NCI-H446 (cell line): Measurements from ENCODE around the gene OSBPL5.

Source experiments
- DNase-seq, 2 experiments: peaks; one replicate each; lab custom pipeline; 2025; lab: John Stamatoyannopoulos, UW

Gene OSBPL5, protein sequence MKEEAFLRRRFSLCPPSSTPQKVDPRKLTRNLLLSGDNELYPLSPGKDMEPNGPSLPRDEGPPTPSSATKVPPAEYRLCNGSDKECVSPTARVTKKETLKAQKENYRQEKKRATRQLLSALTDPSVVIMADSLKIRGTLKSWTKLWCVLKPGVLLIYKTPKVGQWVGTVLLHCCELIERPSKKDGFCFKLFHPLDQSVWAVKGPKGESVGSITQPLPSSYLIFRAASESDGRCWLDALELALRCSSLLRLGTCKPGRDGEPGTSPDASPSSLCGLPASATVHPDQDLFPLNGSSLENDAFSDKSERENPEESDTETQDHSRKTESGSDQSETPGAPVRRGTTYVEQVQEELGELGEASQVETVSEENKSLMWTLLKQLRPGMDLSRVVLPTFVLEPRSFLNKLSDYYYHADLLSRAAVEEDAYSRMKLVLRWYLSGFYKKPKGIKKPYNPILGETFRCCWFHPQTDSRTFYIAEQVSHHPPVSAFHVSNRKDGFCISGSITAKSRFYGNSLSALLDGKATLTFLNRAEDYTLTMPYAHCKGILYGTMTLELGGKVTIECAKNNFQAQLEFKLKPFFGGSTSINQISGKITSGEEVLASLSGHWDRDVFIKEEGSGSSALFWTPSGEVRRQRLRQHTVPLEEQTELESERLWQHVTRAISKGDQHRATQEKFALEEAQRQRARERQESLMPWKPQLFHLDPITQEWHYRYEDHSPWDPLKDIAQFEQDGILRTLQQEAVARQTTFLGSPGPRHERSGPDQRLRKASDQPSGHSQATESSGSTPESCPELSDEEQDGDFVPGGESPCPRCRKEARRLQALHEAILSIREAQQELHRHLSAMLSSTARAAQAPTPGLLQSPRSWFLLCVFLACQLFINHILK

DNA sequence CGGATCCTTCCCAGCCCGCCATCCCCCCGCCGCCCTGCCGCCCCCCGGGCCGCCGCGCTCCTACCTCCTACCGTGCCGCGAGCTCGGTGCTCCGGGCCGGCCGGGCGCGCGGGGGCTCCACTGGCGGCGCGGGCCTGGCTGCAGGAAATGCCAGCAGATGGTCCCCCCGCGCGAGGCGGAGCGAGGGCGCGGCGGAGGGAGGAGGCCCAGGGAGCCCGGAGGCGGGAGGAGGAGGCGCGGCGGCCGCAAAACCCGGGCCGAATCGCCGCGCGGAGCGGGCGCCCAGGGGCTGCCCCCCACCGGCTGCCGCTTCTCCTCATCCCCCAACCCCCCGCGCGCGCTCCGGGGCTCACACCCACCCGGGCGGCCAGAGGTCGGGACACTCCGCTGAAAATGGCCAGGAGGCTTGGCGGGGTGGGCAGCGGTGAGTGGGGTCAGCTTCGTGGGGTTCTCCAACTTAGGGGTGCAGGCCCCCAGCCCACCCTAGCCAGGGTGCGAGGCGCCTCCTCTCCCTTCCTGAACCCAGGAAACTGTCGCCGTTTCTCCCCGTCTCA, at the start of gene OSBPL5:
TSS of gene OSBPL5 (minus strand) at position 159 of the 554 bp plus-strand sequence. CDS start 36,162 bp downstream, outside the sequence.
- peak; percentile 30 to 77 for DNase-seq

GRCh38 chr11:3214420-3214699, 49.2 kb upstream of the OSBPL5 start:
- no peak for DNase-seq

GRCh38 chr11:3213659-3214419, 48.7 kb upstream of the OSBPL5 start:
- no peak for DNase-seq

DNA sequence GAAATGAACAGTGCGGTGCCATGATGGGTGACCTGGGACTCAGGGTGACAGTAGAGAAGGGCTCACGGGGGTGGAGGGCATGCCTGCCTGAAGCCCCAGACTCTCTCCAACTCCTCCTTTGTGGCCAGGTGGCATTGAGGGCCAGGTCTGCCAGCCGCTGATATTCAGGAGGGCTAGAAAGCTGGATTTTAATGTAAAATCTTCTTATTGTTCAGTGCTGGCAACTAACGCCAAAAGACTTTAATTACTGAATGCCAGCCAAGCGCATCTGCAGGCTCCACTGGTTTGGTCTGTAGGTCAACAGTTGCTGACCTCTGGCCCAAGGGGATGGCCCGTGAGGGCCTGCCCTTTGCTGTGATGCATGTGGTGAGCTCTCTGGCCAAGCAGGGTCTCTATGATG, 43.2 kb upstream of the OSBPL5 start:
- peak; percentile 22 to 69 for DNase-seq

GRCh38 chr11:3207526-3208189, 42.5 kb upstream of the OSBPL5 start:
- peak; percentile 49 to 94 for DNase-seq

DNA sequence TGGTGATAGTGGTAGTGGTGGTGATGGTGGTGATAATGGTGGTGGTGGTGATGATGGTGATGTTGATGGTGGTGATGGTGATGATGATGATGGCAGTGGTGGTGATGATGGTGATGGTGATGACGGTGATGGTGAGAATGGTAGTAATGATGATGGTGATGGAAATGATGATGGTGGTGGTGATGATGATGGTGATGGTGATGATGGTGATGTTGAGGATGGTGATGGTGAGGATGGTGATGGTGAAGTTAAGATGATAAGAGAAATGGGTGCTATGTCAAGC, 41.8 kb upstream of the OSBPL5 start:
- no peak for DNase-seq

- DNase-seq, result no peak
Observed at GRCh38 chr11:3206156-3206921, 41.2 kb upstream of the OSBPL5 start.

DNA sequence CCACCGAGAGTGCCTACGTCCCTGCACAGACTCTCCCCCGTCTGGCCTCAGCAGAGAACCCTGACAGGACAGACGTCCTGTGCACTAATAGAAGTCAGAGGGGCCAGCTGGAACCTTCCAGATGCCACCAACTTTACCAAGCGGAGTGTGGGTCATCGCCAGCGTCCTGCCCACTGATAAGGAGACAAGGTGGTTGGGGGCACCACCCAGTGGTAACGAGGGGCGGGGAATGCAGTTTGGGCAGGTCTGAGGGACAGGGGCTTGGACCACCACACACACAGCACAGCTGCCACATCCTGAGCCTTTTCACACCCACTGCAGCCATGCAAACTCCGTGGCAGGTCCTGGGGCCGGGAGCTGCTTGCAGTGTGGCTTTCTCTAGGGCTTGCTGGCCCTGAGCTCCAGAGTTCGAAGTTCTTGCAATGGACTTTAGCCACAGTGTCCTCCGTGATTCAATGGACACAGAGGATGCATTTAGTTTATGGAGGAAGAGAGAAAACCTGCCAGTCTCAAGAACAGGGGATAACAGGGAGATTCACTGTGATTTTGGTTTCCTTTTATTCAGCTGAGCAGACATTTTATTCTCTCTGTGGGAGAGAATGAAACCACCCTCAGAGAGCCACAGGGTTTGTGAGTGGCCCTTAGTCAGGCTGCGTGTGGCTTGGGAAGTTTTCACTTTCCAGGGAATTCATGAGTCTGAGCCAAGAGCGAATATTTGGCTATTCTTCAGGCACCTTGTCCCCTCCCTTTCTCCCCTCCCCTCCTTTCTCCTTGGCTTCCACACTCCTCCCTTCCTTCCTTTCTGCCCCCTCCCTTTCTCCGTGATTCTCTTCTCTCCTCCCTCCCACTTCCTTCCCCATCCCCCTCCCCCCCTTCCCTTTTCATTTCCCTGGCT, 40.4 kb upstream of the OSBPL5 start:
- DNase-seq, result no peak

GRCh38 chr11:3204141-3205015, 39.3 kb upstream of the OSBPL5 start:
- no peak for DNase-seq

GRCh38 chr11:3203221-3204043, 38.3 kb upstream of the OSBPL5 start:
- no peak for DNase-seq

- no peak for DNase-seq
Observed at GRCh38 chr11:3202759-3203158, 37.6 kb upstream of the OSBPL5 start.

DNA sequence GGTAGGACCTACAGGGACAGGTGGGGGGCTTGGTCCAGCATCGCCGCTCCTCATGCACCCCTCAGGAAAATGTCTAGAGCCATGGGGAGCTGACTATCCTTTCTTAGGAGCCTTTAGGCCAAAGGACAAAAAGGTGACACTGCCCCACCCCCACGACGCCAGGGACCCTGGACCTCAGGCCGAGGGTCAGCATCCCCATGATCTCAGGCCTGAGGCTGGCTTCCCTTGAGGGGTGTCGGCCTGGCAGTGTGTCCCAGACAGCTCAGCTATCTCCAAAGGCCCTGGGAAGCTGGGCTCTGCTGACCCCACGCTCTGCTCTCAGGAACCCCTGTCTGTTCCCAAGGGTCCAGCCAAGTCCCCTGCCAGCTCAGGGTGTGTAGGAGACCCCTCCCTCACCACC, 37.2 kb upstream of the OSBPL5 start:
- no peak for DNase-seq

GRCh38 chr11:3201677-3202181, 36.6 kb upstream of the OSBPL5 start:
- DNase-seq, result no peak

- no peak for DNase-seq
Observed at GRCh38 chr11:3201112-3201581, 36.0 kb upstream of the OSBPL5 start.

DNA sequence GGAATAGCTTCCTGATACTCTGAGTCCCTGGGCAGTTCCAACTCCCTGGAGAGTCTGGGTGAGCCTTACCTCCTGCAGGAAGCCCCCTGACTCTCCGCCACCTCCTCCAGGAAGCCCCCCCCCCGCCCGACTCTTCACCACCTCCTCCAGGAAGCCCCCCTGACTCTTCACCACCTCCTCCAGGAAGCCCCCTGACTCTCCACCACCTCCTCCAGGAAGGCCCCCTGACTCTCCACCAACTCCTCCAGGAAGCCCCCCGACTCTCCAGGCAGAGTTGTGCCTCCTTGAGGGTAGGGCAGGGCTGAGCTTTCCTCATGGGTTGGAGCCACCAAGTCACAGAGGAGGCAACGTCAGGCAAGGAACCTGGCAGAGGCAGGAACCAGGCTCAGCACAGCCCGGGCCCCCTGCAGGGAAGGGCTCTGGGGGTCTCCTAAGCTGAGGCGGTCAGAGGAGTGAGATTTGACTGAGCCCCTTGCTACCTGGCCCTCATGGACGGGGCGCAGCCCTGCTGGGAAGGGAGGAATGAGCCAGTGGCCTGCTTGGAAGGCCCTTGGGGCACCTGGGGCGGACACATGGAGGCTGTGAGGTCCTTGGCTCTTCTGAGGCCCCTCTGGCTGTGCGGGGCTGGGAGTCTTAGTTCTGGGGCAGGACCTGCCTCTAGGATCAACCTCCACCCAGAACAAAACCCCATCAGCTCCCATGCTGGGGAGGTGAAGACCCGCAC, 35.4 kb upstream of the OSBPL5 start:
- no peak for DNase-seq

GRCh38 chr11:3199537-3200295, 34.6 kb upstream of the OSBPL5 start:
- DNase-seq, result no peak
